SK-N-SH (cell line): ENCODE data around the gene TCAF1. TPM values are rescaled to one million over a fixed set of nuclear protein-coding genes. Genes with fewer than 3 reads are reported as not detected.
A peak's percentile ranks its signal among the peaks of the same experiment; 100 is the strongest.

Experiments
- CTCF ChIA-PET: fragments of 300-600, 350-600 bp; formaldehyde crosslinking; extraction: SDS; loops from one replicate; lab custom pipeline; 2021; lab: Yijun Ruan, JAX
- POLR2A ChIA-PET: fragments of 350-600 bp; sonication (Branson Sonifier 250); formaldehyde crosslinking; extraction: SDS; loops from one replicate; lab custom pipeline; 2020; ENCODE audit warnings: antibody characterized with exemption, inconsistent platforms; lab: Yijun Ruan, JAX
- DNase-seq: peaks from one replicate; pipeline ENCODE4 v3.0.0; 2012
- H2AFZ ChIP-seq: fragments of 200-600 bp; sonication (generic); 2 replicates; pipeline ENCODE4 v1.8.1; 2016; ENCODE audit warnings: antibody characterized with exemption, mild to moderate bottlenecking, low read depth
- H3F3A ChIP-seq: fragments of 200-600 bp; sonication (generic); replicated peaks from 2 replicates; pipeline ENCODE3; 2016; ENCODE audit warnings: antibody characterized with exemption, mild to moderate bottlenecking; ENCODE audit not compliant: insufficient read depth
- H3K27ac ChIP-seq, 2 experiments: fragments of 200-500 bp in 1 of 2; fragments of 200-600 bp in 1 of 2; sonication (Bioruptor generic) in 1 of 2; sonication (generic), shearing (Covaris generic) in 1 of 2; 2 replicates each; pipeline versions ENCODE4 v1.5.1 to v1.6.1; 2014 to 2016; ENCODE audit warnings: low read depth in 2 of 2, inconsistent platforms in 1 of 2, low read length in 1 of 2, mild to moderate bottlenecking in 1 of 2, mixed read lengths in 1 of 2
- H3K27me3 ChIP-seq: fragments of 200-600 bp; sonication (generic), shearing (Covaris generic); 2 replicates; pipeline ENCODE4 v1.6.1; 2016; ENCODE audit warnings: mixed run types; ENCODE audit not compliant: insufficient read depth
- H3K36me3 ChIP-seq, 2 experiments: fragments of 200-500 bp in 1 of 2; fragments of 200-600 bp in 1 of 2; sonication (Bioruptor generic) in 1 of 2; sonication (generic) in 1 of 2; replicated peaks in 1 of 2; 2 replicates each; pipeline versions ENCODE3 to v1.5.1; 2014 to 2016; ENCODE audit warnings: low read length in 1 of 2, mild to moderate bottlenecking in 1 of 2; ENCODE audit not compliant: insufficient read depth in 2 of 2, control insufficient read depth in 1 of 2
- H3K4me1 ChIP-seq, 2 experiments: fragments of 200-500 bp in 1 of 2; fragments of 200-600 bp in 1 of 2; sonication (Bioruptor generic) in 1 of 2; sonication (generic), shearing (Covaris generic) in 1 of 2; 2 replicates each; pipeline versions ENCODE4 v1.5.1 to v1.6.1; 2014 to 2016; ENCODE audit warnings: low read depth in 1 of 2, low read length in 1 of 2, mixed run types in 1 of 2; ENCODE audit not compliant: insufficient read depth in 2 of 2, control insufficient read depth in 1 of 2
- H3K4me2 ChIP-seq: fragments of 200-600 bp; sonication (generic), shearing (Covaris generic); 2 replicates; pipeline ENCODE4 v1.6.1; 2017; ENCODE audit warnings: mixed run types
- H3K4me3 ChIP-seq, 2 experiments: fragments of 200-500 bp in 1 of 2; fragments of 200-600 bp in 1 of 2; sonication (Bioruptor generic) in 1 of 2; sonication (generic), shearing (Covaris generic) in 1 of 2; 2 replicates each; pipeline versions ENCODE4 v1.5.1 to v1.8.1; 2014 to 2016; ENCODE audit warnings: low read depth in 2 of 2, inconsistent platforms in 1 of 2, low read length in 1 of 2, mild to moderate bottlenecking in 1 of 2, mixed read lengths in 1 of 2, moderate library complexity in 1 of 2
- H3K79me2 ChIP-seq: fragments of 200-600 bp; sonication (generic); 2 replicates; pipeline ENCODE4 v1.8.1; 2017; ENCODE audit warnings: mild to moderate bottlenecking; ENCODE audit not compliant: insufficient read depth
- H3K9ac ChIP-seq: fragments of 200-600 bp; sonication (generic); 2 replicates; pipeline ENCODE4 v1.6.1; 2017; ENCODE audit warnings: mixed run types
- H3K9me2 ChIP-seq: fragments of 200-600 bp; sonication (generic); 2 replicates; pipeline ENCODE4 v1.6.1; 2017; ENCODE audit warnings: mixed run types
- H3K9me3 ChIP-seq: fragments of 200-600 bp; sonication (generic); 2 replicates; pipeline ENCODE4 v1.6.1; 2017; ENCODE audit warnings: mixed run types, mild to moderate bottlenecking, moderate library complexity
- H4K20me1 ChIP-seq: fragments of 200-600 bp; sonication (generic); 2 replicates; pipeline ENCODE4 v1.6.1; 2017; ENCODE audit warnings: mild to moderate bottlenecking, mixed run types; ENCODE audit not compliant: insufficient read depth
- CHD2 ChIP-seq: fragments of 150-350 bp; IDR thresholded peaks from 2 replicates; pipeline ENCODE4 v1.6.1; 2018; ENCODE audit warnings: low read length; ENCODE audit not compliant: partially characterized antibody
- ELF1 ChIP-seq: IDR thresholded peaks from 2 replicates; pipeline ENCODE4 v1.4.0; 2012
- EP300 ChIP-seq, 2 experiments: IDR thresholded peaks; 2 replicates each; pipeline versions ENCODE4 v1.4.0 to v1.6.1; 2012; ENCODE audit warnings: borderline replicate concordance in 1 of 2, low read depth in 1 of 2, low read length in 1 of 2
- EZH2phosphoT487 ChIP-seq: fragments of 200-600 bp; sonication (generic); IDR thresholded peaks from 2 replicates; pipeline ENCODE4 v1.6.1; 2017; ENCODE audit warnings: low read depth, mixed run types, mild to moderate bottlenecking, antibody characterized with exemption, moderate library complexity, borderline replicate concordance
- FOSL2 ChIP-seq: IDR thresholded peaks from 2 replicates; pipeline ENCODE4 v1.4.0; 2012; ENCODE audit warnings: low read depth, mild to moderate bottlenecking, moderate library complexity, borderline replicate concordance
- GABPA ChIP-seq: IDR thresholded peaks from 2 replicates; pipeline ENCODE4 v1.4.0; 2012; ENCODE audit warnings: low read depth, mild to moderate bottlenecking
- JUND ChIP-seq: IDR thresholded peaks from 2 replicates; pipeline ENCODE4 v1.4.0; 2012
- MEF2A ChIP-seq: IDR thresholded peaks from 2 replicates; pipeline ENCODE4 v1.4.0; 2012; ENCODE audit warnings: low read depth, borderline replicate concordance
- NFIC ChIP-seq: IDR thresholded peaks from 2 replicates; pipeline ENCODE4 v1.4.0; 2012; ENCODE audit warnings: borderline replicate concordance
- POLR2AphosphoS5 ChIP-seq: IDR thresholded peaks from 2 replicates; pipeline ENCODE4 v1.6.1; 2012; ENCODE audit warnings: low read depth, low read length
- RCOR1 ChIP-seq: fragments of 150-350 bp; IDR thresholded peaks from 2 replicates; pipeline ENCODE4 v1.6.1; 2017; ENCODE audit warnings: antibody characterized with exemption, low read length
- RFX5 ChIP-seq: IDR thresholded peaks from 2 replicates; pipeline ENCODE4 v1.6.1; 2012; ENCODE audit warnings: mild to moderate bottlenecking, improper control_type of control experiment, low read length
- RXRA ChIP-seq: IDR thresholded peaks from 2 replicates; pipeline ENCODE4 v1.4.0; 2012; ENCODE audit warnings: low read depth, mild to moderate bottlenecking, borderline replicate concordance
- SIN3A ChIP-seq: IDR thresholded peaks from 2 replicates; pipeline ENCODE4 v1.6.1; 2012; ENCODE audit warnings: low read depth, mild to moderate bottlenecking, low read length, moderate library complexity, borderline replicate concordance
- SMC3 ChIP-seq: IDR thresholded peaks from 2 replicates; pipeline ENCODE4 v1.6.1; 2012; ENCODE audit warnings: low read depth, low read length, improper control_type of control experiment
- TCF12 ChIP-seq: IDR thresholded peaks from 2 replicates; pipeline ENCODE4 v1.4.0; 2012
- TEAD4 ChIP-seq: IDR thresholded peaks from 2 replicates; pipeline ENCODE4 v1.4.0; 2012; ENCODE audit warnings: mild to moderate bottlenecking, borderline replicate concordance; ENCODE audit not compliant: insufficient read depth
- WGBS: methylation state at CpG from one replicate; pipeline ENCODE4 v1.1.6; 2017; ENCODE audit warnings: low lambda C conversion rate; 5-methylcytosine and 5-hydroxymethylcytosine counted together
- polyA plus RNA-seq, 3 experiments: library from polyadenylated mRNA; depleted of rRNA; stranded (reverse); fragments of >200 nt; gene quantifications; 2 replicates each; pipeline ENCODE4 v1.2.3, GENCODE V29; 2012
- TF ChIP-seq, protein P1 (sequence below): fragments of 150-350 bp; IDR thresholded peaks from 2 replicates; pipeline ENCODE4 v1.6.1; 2016; ENCODE audit warnings: mild to moderate bottlenecking, low read depth, low read length
- TF ChIP-seq, protein P2 (sequence below): fragments of 200-600 bp; sonication (generic); IDR thresholded peaks from 2 replicates; pipeline ENCODE4 v1.6.1; 2017; ENCODE audit warnings: antibody characterized with exemption, mild to moderate bottlenecking, moderate library complexity
- TF ChIP-seq, protein P3 (sequence below): IDR thresholded peaks from 2 replicates; pipeline ENCODE4; 2012
- TF ChIP-seq, protein P4 (sequence below): IDR thresholded peaks from 2 replicates; pipeline ENCODE4 v1.6.1; 2012; ENCODE audit warnings: mild to moderate bottlenecking, low read depth, low read length, moderate library complexity

Gene TCAF1, protein sequence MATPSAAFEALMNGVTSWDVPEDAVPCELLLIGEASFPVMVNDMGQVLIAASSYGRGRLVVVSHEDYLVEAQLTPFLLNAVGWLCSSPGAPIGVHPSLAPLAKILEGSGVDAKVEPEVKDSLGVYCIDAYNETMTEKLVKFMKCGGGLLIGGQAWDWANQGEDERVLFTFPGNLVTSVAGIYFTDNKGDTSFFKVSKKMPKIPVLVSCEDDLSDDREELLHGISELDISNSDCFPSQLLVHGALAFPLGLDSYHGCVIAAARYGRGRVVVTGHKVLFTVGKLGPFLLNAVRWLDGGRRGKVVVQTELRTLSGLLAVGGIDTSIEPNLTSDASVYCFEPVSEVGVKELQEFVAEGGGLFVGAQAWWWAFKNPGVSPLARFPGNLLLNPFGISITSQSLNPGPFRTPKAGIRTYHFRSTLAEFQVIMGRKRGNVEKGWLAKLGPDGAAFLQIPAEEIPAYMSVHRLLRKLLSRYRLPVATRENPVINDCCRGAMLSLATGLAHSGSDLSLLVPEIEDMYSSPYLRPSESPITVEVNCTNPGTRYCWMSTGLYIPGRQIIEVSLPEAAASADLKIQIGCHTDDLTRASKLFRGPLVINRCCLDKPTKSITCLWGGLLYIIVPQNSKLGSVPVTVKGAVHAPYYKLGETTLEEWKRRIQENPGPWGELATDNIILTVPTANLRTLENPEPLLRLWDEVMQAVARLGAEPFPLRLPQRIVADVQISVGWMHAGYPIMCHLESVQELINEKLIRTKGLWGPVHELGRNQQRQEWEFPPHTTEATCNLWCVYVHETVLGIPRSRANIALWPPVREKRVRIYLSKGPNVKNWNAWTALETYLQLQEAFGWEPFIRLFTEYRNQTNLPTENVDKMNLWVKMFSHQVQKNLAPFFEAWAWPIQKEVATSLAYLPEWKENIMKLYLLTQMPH
- polyA plus RNA-seq (2012; rRNA removed): 59.0 and 69.0 TPM in 2 replicates
- 54.1 and 62.5 TPM in 2 replicates for polyA plus RNA-seq (2012; cell fraction: cytosol; rRNA removed)
- polyA plus RNA-seq (2012; cell fraction: nucleus; rRNA removed): 47.1 and 55.9 TPM in 2 replicates

DNA sequence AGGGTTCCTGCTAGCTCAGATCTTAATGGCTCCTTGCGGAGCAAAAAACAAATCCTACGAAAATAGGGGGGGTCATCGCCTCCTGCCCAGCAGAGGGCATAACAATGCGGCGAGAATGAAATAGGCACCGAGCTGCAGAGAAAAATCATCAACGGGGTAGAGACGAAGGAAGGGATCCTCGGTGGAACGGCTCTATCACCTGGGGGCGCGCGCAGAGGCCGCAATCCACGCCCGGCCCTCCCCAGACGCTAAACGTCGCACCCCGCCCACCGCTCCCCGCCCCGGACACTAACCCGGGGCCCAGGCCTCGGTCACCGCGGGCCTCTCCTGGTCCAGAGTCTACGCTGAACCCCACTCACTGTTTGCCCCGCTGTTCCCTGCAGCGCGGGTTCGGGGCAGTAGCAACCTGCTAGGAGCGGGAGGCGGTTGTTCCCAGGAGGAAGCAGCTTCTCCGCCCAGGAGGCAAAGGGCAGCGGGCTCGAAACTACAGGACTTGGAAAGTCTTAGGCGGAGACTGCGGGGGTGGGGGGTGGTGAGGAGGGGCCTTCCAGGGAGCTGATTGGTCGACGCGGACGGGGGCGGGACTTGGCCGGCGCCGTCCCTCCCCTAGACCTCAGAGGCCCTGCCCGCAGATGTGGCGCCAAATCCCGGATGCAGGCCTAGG lies at the start of gene TCAF1:
Gene TCAF1 (minus strand): TSS at position 509 of the 664 bp plus-strand sequence. CDS start 25,568 bp downstream, outside the sequence.
- peaks cover 13 to 17% of the 10 kb centered on the region in 2 experiments; a peak in 3 of 4 replicates for H3K4me1 ChIP-seq
- WGBS: 1% methylated on average over 50 of the region's 50 CpGs
- peak; percentile 99 for DNase-seq
- no peaks in the 10 kb centered on the region for H3K9me2 ChIP-seq
- peak within 1 kb of the TSS; percentile 90 to 91 for H3K4me3 ChIP-seq
- peaks cover 31% of the 10 kb centered on the region for H4K20me1 ChIP-seq
- H3K9me3 ChIP-seq: no peaks in the 10 kb centered on the region; the same call in 1 of the 2 replicates
- peak within 1 kb of the TSS; percentile 86 for H3K9ac ChIP-seq
- peaks cover 7 to 12% of the 10 kb centered on the region in 2 experiments for H3K36me3 ChIP-seq
- ChIA-PET POLR2A (interaction anchor here (0.7 to 4.0 kb wide), 8 partner anchors 10 to 508 kb away, joined by 3 to 89 read pairs (median 4); no protein-coding TSS in a partner anchor), CTCF (interaction anchor here (0.9 to 3.9 kb wide), 12 partner anchors 9 to 522 kb away, joined by 3 to 66 read pairs (median 5); no protein-coding TSS in a partner anchor)
- H3K4me2 ChIP-seq: peak within 1 kb of the TSS; percentile 87
- H3K27me3 ChIP-seq: no peaks in the 10 kb centered on the region
- peak within 1 kb of the TSS; percentile 69 for H2AFZ ChIP-seq
- H3K79me2 ChIP-seq: peaks cover 44% of the 10 kb centered on the region
- H3F3A ChIP-seq: peaks cover 15% of the 10 kb centered on the region
- peak within 1 kb of the TSS; percentile 91 to 98 for H3K27ac ChIP-seq
- TF ChIP-seq GABPA: no peak
- peak; percentile 56; the same call in 1 of the 2 replicates for TF ChIP-seq SIN3A
- TF ChIP-seq, protein P1, sequence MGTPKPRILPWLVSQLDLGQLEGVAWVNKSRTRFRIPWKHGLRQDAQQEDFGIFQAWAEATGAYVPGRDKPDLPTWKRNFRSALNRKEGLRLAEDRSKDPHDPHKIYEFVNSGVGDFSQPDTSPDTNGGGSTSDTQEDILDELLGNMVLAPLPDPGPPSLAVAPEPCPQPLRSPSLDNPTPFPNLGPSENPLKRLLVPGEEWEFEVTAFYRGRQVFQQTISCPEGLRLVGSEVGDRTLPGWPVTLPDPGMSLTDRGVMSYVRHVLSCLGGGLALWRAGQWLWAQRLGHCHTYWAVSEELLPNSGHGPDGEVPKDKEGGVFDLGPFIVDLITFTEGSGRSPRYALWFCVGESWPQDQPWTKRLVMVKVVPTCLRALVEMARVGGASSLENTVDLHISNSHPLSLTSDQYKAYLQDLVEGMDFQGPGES: no peak
- no peak for TF ChIP-seq TEAD4
- no peak for TF ChIP-seq RXRA
- TF ChIP-seq RCOR1: 0 out of 2 replicates have a peak, but pooled peaks have one; percentile 38
- no peak for TF ChIP-seq TCF12
- peak; percentile 27 for TF ChIP-seq SMC3
- TF ChIP-seq NFIC: no peak; the same call in 1 of the 2 replicates
- no peak for TF ChIP-seq EP300 (IDR thresholded peaks at IDR 0.05; ENCODE audit: borderline replicate concordance in 1 of 2, low read depth in 1 of 2, low read length in 1 of 2)
- TF ChIP-seq, protein P2, sequence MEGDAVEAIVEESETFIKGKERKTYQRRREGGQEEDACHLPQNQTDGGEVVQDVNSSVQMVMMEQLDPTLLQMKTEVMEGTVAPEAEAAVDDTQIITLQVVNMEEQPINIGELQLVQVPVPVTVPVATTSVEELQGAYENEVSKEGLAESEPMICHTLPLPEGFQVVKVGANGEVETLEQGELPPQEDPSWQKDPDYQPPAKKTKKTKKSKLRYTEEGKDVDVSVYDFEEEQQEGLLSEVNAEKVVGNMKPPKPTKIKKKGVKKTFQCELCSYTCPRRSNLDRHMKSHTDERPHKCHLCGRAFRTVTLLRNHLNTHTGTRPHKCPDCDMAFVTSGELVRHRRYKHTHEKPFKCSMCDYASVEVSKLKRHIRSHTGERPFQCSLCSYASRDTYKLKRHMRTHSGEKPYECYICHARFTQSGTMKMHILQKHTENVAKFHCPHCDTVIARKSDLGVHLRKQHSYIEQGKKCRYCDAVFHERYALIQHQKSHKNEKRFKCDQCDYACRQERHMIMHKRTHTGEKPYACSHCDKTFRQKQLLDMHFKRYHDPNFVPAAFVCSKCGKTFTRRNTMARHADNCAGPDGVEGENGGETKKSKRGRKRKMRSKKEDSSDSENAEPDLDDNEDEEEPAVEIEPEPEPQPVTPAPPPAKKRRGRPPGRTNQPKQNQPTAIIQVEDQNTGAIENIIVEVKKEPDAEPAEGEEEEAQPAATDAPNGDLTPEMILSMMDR: peak; percentile 70
- TF ChIP-seq CHD2: no peak
- TF ChIP-seq RFX5: peak; percentile 72; the same call in 1 of the 2 replicates
- TF ChIP-seq MEF2A: no peak
- TF ChIP-seq EZH2phosphoT487: no peak
- TF ChIP-seq, protein P3, sequence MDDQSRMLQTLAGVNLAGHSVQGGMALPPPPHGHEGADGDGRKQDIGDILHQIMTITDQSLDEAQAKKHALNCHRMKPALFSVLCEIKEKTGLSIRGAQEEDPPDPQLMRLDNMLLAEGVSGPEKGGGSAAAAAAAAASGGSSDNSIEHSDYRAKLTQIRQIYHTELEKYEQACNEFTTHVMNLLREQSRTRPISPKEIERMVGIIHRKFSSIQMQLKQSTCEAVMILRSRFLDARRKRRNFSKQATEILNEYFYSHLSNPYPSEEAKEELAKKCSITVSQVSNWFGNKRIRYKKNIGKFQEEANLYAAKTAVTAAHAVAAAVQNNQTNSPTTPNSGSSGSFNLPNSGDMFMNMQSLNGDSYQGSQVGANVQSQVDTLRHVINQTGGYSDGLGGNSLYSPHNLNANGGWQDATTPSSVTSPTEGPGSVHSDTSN: no peak
- no peak for TF ChIP-seq FOSL2
- TF ChIP-seq ELF1: no peak
- TF ChIP-seq, protein P4, sequence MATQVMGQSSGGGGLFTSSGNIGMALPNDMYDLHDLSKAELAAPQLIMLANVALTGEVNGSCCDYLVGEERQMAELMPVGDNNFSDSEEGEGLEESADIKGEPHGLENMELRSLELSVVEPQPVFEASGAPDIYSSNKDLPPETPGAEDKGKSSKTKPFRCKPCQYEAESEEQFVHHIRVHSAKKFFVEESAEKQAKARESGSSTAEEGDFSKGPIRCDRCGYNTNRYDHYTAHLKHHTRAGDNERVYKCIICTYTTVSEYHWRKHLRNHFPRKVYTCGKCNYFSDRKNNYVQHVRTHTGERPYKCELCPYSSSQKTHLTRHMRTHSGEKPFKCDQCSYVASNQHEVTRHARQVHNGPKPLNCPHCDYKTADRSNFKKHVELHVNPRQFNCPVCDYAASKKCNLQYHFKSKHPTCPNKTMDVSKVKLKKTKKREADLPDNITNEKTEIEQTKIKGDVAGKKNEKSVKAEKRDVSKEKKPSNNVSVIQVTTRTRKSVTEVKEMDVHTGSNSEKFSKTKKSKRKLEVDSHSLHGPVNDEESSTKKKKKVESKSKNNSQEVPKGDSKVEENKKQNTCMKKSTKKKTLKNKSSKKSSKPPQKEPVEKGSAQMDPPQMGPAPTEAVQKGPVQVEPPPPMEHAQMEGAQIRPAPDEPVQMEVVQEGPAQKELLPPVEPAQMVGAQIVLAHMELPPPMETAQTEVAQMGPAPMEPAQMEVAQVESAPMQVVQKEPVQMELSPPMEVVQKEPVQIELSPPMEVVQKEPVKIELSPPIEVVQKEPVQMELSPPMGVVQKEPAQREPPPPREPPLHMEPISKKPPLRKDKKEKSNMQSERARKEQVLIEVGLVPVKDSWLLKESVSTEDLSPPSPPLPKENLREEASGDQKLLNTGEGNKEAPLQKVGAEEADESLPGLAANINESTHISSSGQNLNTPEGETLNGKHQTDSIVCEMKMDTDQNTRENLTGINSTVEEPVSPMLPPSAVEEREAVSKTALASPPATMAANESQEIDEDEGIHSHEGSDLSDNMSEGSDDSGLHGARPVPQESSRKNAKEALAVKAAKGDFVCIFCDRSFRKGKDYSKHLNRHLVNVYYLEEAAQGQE: peak; percentile 46; the same call in 1 of the 2 replicates
- no peak for TF ChIP-seq JUND
- TF ChIP-seq POLR2AphosphoS5: peak; percentile 98
